GM12874 (cell line): ENCODE measurements around the gene CEP112.

Experiments
- CTCF ChIP-seq: IDR thresholded peaks from 2 replicates; pipeline ENCODE4 v1.5.1; 2011; ENCODE audit warnings: low read depth, mild to moderate bottlenecking, control low read depth, low read length, moderate library complexity; ENCODE audit not compliant: insufficient read depth

The CEP112 gene

GRCh38 chr17:65662196-65662595 lies 529.7 kb downstream of the CEP112 start:
- TF ChIP-seq CTCF, result no peak

GRCh38 chr17:65660947-65661346 lies 531.0 kb downstream of the CEP112 start:
- no peak for TF ChIP-seq CTCF

GRCh38 chr17:65660078-65660477 lies 531.9 kb downstream of the CEP112 start:
- TF ChIP-seq CTCF, result no peak

- TF ChIP-seq CTCF, result no peak
These were observed 532.4 kb downstream of the CEP112 start for GRCh38 chr17:65659512-65659911.

- TF ChIP-seq CTCF, result no peak
These were observed 534.6 kb downstream of the CEP112 start for GRCh38 chr17:65657251-65657828.

- no peak for TF ChIP-seq CTCF
These were observed 535.3 kb downstream of the CEP112 start for GRCh38 chr17:65656390-65657250.

GRCh38 chr17:65655706-65656105 lies 536.2 kb downstream of the CEP112 start:
- no peak for TF ChIP-seq CTCF
